Myocyte (in vitro differentiated cells): ENCODE measurements around the gene KRT39. TPM values are rescaled to one million over a fixed set of nuclear protein-coding genes. Genes with fewer than 3 reads are reported as not detected.

Source experiments
- DNase-seq: peaks from one replicate; pipeline ENCODE4 v3.0.0-alpha.2; 2012; ENCODE audit warnings: low read depth
- total RNA-seq: library from RNA; depleted of rRNA; stranded (reverse); fragments of >200 nt; gene quantifications from 2 replicates; pipeline ENCODE4 v1.2.3, GENCODE V29; 2014

KRT39 gene
- total RNA-seq, 1 donor from 2014 or later, result not detected

- peak; percentile 80 for DNase-seq
Measured at GRCh38 chr17:40980596-40980995, 13.8 kb upstream of the KRT39 start.

- DNase-seq, result no peak
Measured at GRCh38 chr17:40980117-40980516, 13.4 kb upstream of the KRT39 start.

- DNase-seq, result peak; percentile 22
Measured at GRCh38 chr17:40978575-40979151, 11.9 kb upstream of the KRT39 start.

- DNase-seq, result no peak
Measured at GRCh38 chr17:40975516-40975915, 8.8 kb upstream of the KRT39 start.

GRCh38 chr17:40974366-40974765, 7.6 kb upstream of the KRT39 start:
- DNase-seq, result no peak

- no peak for DNase-seq
Measured at GRCh38 chr17:40967582-40967981, 834 bp upstream of the KRT39 start.

- DNase-seq, result no peak
Measured at GRCh38 chr17:40963838-40964237, 2.9 kb downstream of the KRT39 start.

- DNase-seq, result no peak
Measured at GRCh38 chr17:40962059-40962561, 4.6 kb downstream of the KRT39 start.

GRCh38 chr17:40961591-40961990, 5.2 kb downstream of the KRT39 start:
- no peak for DNase-seq

GRCh38 chr17:40960144-40960543, 6.6 kb downstream of the KRT39 start:
- DNase-seq, result no peak

GRCh38 chr17:40958086-40958953, 8.4 kb downstream of the KRT39 start:
- no peak for DNase-seq

GRCh38 chr17:40956401-40957254, 10.1 kb downstream of the KRT39 start:
- no peak for DNase-seq

- DNase-seq, result no peak
Measured at GRCh38 chr17:40953881-40954280, 12.9 kb downstream of the KRT39 start.

- DNase-seq, result peak; percentile 22
Measured at GRCh38 chr17:40952661-40953060, 14.1 kb downstream of the KRT39 start.

GRCh38 chr17:40952154-40952553, 14.6 kb downstream of the KRT39 start:
- no peak for DNase-seq

GRCh38 chr17:40951011-40951622, 15.6 kb downstream of the KRT39 start:
- DNase-seq, result no peak

- DNase-seq, result no peak
Measured at GRCh38 chr17:40950176-40950575, 16.6 kb downstream of the KRT39 start.

- no peak for DNase-seq
Measured at GRCh38 chr17:40949418-40949817, 17.3 kb downstream of the KRT39 start.

GRCh38 chr17:40947929-40948328, 18.8 kb downstream of the KRT39 start:
- DNase-seq, result no peak

GRCh38 chr17:40945414-40945813, 21.3 kb downstream of the KRT39 start:
- no peak for DNase-seq

- DNase-seq, result no peak
Measured at GRCh38 chr17:40944531-40944930, 22.2 kb downstream of the KRT39 start.
